Stimulated activated CD4-positive, alpha-beta T cell treated with anti-CD3 and anti-CD28 coated beads, Interleukin-2, amount 100 ng/mL, for 4 hours (primary cell): ENCODE results near the gene POLR1A.

Experiments
- DNase-seq: peaks from one replicate; pipeline ENCODE4 v3.0.0-alpha.2; 2020; ENCODE audit warnings: low read depth

POLR1A gene

DNA sequence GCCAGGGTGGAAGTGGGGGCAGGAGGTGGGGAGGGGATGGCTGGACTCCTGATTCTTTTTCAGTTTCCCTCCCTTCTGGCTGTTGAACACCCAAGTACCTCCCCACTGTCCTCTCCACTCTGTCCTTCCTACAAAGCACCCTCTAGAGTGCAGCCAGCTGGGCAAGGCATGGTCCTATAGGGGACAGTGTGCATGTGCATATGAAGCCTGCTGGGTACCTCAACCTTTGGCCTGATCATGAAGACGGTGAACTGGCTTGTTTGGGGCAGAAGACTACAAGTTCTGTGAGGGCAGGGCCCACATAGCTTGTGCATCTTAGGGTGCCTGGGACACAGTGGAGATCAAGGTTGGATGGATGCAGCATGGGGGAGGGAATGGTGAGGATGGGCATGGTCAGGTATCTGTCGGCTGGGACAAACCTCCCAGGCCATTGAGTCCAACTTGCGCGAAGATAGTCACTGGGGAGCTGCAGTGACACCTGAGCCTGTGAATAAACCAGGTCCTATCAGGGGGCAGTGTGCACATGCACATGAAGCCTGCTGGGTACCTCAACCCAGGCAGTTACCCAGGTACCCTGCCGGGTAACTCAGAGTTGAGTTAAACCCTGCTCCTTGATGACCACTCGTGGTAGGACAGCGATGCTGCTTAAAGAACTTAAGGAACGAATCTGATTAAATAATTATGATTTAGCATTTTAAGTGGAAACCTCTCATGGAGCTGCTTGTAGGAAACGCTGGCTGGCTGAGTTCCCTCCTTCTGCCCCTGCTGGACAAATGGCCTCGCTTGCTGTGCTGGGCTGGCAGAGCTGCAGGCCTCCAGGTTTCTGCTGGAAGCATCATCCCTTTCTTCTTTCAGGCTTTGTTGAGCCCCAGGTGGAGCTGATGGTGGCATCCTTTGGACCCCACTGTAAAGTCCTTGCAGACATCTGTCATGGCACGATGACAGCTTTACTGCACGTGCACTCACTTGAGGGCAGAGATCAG lies 84.0 kb downstream of the POLR1A start:
- no peak for DNase-seq

DNA sequence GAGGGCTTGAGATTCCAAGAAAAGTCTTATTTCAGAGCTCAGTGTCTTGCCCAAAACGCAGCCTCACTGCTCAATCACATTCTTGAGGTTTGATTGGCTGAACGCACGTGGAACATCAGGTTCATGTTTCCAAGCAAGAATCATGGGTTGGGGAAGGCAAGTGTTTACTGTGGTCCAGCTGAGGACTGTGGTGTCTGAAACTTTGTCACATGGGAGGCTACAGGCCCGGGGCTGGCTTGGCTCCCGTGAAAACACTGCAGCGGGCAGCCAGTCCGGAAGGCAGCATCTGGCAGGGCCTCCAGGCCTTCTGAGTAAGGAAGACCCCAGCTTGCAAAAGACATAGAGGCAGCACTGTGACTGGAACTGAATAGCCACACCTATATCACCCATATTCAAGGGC lies 84.7 kb downstream of the POLR1A start:
- no peak for DNase-seq

DNA sequence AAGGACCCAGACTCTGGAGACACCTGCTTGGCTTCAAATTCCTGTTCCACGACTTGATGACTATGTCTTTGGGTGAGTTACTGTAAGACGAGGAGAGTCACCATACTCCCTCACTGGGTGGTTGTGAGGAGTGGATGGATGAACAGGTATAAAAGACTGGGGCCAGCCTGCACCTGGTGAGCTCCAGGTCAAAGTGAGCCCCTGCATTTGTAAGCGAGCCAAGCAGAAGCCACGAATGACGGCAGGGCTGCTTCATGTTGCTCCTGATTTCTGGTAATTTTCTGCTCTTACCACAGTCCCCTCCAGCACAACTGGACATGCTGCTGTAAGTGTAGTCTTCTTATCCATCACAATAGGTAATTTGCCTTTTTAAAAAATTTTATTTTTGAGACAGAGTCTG lies 86.6 kb downstream of the POLR1A start:
- DNase-seq: no peak

DNA sequence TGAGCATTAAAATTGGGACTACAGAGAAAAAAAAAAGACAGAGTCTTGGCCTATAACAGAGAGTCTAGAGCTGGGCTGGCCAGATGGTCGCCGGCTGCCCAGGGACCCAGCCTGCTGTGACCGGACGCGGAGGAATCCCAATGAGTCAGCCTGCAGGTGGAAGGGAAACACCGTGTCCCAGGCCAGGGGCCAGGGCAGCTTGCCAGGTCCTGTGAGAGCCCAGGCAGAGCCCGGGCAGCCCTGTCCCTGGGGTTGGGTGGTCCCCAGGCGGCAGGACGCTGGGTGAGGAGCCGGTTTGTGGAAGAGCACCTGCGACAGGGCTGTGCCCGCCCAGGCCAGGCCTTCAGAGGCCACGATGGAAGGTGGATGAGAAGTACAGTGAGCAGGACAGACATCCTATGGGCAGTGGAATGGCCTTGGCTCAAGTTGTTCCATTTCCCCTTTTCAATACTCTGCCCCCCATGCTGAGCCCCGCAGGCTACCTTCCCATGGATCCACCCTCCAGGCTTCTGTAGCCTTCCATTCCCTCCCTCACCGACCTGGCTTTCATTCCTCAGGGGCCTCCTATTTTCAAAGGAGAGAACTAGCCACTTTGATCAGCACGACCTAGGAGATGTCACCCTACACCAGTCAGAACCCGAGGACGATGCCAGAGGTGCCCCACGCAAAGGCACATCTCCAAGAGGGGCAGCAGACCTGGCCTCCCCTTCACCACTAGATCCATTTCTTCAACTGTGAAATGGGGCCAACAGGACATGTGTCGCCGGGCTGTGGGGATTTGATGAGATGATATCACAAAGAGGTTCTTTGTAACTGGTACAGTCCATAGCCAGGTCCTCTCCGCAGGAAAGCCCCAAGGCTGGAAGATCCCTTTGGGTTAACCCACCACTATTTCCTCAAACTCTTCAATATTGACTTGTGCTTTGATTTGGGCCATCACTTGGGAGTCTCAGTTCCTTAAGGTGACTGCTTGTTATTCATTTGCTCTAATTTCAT lies 87.5 kb downstream of the POLR1A start:
- DNase-seq: no peak

DNA sequence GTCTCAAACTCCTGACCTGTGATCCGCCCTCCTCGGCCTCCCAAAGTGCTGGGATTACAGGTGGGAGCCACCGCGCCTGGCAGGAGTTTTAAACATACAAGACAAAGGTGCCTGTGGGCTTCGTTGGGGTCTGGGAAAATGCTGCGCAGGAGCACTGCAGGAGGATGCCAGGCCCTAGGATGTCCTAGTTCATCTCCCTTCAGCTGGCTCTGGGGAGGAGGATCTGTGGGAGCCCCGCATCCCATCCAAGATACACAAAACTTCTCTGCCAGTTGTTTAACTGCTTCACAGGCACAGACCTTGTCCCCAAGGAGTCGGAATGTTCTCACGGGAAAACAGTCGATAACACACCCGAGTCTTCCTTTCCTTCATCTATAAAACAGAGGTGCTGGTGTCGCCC lies 89.1 kb downstream of the POLR1A start:
- DNase-seq: no peak

DNA sequence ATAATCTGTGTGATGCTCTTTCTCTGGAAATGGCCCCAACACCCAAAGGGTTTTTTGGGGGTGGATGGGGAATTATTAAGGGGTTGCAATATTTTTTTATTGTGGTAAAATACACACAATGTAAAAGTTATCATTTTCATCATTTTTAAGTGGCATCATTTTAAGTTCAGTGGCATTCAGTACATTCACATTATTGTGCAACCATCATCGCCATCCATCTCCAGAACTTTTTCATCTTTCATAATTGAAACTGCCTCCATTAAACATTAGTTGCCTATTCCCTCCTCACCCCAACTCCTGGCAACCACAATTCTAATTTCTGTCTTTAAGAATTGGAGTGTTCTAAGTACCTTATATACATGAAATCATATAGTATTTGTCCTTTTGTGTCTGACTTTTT lies 90.0 kb downstream of the POLR1A start:
- no peak for DNase-seq

DNA sequence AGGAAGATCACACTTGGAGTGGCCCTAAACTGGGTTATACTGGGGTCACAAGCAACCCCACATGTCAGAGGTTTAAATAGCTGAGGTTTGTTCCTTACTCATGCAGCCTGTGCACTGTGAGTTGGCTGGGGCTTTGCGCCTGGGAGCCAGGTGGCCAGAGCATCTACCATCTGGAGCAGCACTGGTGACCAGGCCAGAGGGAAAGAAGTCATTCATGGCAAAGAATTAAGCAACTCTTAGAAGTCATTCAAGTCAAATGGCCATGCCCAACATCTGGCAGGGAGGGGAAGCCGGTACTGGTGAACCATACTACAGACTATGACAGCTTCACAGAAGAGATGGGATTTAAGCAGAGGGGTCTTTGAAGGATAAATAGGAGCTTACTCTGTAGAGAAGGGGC lies 90.7 kb downstream of the POLR1A start:
- DNase-seq: no peak

DNA sequence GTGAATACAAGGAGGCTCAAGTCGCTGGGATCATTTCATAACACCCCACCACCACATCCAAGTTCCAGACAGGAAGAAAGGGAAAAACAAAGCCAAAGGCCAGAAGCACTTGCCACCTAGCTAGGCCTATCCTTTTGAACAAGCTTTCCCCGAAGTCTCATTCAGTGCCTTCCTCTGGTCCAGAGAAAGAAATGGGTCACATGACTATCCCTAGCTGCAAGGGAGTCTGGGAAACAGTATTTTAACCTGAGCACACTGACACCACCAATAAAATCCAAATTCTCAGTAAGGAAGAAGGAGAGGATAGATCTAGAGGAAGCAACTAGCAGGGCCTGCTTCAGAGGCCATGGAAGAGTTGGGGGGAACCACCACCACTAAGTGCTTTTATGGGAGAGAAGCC lies 91.2 kb downstream of the POLR1A start:
- DNase-seq: no peak

DNA sequence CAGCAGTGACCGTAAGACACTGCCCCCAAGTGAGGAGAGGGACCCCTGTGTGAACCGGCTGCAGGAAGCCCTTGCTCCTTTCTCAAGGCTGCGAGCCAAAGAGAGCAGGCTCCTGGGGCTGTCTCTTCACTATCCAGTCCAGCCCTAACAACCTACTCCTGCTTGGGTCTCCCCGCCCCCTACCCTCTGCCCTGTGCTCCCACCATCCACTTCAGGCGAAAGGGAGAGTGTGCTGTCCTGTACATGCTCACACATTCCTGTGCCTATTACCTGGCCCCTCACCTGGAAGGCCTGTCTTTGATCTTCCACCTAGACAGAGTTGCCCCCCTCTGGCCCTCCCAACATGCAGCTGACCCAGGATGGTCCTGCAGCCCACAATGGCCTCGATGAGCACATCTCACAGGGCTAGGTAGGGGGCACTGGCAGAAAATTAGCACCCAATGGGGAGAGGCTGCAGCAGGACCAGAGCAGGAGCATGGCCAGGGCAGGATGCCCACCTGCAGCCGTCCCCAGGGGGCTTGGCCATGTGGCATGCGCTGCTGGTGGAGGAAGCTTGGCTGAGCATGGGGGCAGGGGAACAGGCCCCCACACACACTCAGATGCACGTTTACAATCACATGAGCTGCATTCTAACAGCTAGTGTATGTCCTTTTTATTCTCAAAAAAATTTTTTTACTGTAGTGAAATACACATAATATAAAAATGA lies 93.5 kb downstream of the POLR1A start:
- DNase-seq: no peak

DNA sequence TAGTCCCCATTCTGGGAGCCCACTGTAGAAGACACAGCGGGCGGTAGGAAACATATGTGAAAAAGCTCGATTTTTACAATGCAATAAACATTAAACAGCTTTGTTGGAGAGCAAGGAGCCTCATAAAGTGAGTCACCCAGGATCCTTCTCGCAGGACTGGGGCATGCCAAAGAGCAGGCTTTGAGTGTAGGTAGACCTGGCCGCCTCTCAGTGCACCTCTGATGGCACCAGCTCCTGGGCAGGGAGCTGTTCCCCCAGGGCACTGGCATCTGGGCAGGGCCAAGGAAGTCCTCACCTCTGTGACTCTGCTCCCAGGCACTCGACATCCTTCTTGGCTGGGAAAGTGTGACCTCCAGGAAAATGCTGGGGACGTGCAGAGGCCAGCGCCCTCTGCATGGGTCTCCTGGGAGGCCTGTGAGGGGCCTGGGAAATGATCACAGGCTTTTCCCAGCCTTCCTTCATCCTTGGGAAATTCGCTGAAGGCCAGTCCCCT lies 94.2 kb downstream of the POLR1A start:
- DNase-seq: no peak

DNA sequence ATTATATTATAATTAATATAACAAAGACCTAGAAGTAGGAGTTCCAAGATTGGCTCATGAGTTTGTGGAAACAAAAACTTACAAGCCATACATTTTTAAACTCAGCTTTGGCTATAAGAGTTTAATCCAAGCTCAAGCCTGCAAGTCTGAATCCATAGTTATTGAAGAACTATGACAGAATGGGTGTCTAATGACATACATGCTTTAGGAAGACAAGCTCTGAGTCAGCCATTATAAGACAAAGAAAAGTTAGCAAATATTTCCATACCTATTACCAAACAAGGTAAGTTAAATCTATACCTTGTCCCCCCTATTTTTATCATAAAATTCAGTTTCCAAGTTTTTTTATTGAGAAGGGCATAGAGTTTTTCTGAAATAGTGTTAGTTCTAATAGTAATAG lies 95.6 kb downstream of the POLR1A start:
- no peak for DNase-seq

DNA sequence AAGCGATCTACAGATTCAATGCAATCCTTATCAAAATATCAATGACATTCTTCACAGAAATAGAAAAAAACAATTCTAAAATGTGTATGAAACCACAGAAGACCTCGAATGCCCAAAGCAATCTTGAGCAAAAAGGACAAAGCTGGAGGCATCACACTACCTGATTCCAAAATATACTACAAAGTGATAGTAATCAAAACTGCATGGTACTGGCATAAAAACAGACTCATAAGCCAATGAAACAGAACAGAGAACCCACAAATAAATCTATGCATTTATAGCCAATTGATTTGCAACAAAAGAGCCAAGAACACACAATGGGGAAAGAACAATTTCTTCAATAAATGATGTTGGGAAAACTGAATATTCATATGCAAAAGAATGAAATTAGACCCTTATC lies 99.2 kb downstream of the POLR1A start:
- no peak for DNase-seq

DNA sequence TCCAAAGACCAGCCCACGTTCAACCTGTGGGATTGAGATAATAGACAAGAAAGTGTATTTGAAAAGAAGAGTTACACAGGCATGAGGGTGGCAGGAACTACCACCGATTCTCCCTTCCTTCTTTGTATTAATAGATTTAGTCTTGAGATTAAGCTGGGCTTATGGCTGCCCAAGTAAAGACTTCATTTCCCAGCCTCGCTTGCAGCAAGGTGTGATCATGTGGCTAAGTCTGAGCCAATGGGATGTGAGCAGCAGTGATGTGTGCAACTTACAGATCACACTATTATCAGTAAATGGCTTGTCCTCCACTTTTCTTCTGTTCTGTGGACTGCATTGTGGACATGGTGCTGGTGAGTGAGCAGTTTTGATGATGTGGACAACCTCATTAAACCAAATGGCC lies 101.7 kb downstream of the POLR1A start:
- DNase-seq: no peak

DNA sequence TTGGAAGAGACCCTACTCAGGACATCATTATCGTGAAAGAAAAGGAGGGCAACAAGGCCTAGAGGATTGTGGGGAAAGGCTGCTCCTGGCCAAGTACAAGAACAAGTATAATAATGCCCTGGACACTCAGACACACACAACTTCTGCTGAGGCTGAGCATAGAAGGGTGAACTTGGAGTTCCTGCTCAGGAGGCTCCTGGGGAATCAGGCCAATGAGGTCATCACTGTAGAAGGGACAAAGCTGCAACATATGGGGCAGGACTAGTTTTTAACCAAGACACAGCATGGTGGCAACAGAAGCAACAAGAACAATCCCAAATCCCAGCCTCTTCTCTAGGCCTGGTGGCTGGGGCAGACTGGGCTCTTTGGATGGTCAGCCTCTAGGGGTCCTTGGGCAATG lies 102.6 kb downstream of the POLR1A start:
- DNase-seq: no peak

DNA sequence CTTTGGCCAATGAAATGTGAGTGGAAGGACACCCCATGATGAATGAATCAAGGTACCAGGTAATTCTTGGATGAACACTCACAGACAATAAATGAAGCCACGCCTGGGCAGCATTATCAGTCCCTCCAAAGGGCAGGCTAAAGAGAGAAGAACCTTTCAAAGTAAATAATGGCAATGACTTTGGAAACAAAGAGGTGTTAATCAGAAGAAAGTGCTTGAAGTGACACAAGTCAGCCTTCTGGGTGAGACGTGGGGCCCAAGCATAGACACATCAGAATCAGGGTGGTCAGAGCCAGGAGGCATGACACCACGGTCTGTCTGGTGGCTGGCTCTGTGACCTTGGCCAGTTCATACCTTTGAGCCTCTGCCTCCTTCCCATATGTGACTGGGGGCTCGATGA lies 103.3 kb downstream of the POLR1A start:
- DNase-seq: no peak

DNA sequence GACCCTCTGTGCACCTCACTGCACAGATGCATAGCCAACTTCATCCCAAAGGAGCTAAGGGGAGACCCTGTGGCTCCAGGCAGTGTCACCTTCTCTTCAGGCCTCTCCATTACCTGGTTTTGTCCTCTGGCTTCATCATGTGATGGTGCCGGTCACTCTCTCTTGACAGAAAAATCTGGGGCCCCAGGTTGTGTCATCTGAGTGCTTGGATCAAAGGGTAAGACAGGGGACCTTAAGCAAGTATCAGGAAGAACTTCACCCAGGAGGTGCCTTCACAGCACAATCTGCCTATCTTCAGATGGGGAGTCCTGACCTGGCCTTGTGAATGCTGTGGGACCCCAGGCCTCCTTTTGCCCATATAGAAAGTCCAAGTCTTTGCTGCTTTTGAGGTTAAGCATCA lies 104.4 kb downstream of the POLR1A start:
- DNase-seq: no peak

DNA sequence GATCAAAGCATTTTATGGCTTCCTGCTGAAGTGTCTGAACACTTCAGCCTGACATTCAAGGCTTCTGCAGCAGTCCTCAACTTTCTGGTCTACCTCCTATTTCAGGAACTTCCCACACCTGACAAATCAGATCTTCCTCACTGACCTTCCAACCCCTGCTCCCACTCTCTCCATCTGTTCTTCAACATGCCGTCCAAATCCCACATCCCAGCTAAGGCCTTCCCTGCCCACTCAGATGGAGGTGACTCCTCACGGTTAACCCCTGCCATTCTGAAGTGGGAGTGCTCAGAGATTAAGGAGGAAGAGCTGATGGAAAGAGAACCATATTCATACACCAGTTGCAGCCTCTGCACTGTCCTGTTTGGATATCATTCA lies 104.8 kb downstream of the POLR1A start:
- no peak for DNase-seq

DNA sequence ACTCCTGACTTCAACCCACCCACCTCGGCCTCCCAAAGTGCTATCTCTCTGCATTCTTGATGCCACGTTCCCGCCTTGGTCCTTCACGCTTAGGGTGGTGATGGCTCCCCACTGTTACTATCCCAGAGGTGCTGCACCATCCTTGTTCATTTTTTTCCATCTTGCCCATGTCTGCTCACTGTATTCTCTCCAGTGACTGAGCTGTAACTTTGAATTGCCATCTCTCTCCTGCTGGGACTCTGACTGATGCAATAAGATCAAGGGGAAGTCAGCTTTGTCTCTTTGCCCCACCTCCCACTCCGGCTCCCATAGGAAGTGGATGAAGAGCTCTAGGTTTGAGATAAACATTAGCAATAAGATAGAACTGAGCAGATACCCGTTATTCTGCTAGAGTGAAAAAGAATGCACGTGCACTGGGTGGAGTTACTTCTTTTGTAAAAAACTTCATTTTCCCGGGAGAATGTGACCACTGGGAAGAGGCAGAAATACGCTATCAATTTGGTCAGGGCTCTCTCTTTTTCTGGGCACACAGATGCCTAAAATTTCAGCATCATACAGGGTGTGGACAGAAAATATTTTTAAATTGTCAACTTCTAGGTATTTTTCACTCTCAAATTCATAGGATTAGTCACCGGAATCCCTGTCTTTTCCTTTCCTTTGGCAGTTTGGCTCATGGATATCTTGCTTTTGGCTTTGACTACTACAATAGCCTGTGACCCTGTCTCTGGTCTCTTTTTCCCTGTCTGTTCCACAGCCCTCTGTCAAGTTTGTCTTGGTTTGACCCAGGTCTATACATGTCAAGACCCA lies 105.4 kb downstream of the POLR1A start:
- no peak for DNase-seq

DNA sequence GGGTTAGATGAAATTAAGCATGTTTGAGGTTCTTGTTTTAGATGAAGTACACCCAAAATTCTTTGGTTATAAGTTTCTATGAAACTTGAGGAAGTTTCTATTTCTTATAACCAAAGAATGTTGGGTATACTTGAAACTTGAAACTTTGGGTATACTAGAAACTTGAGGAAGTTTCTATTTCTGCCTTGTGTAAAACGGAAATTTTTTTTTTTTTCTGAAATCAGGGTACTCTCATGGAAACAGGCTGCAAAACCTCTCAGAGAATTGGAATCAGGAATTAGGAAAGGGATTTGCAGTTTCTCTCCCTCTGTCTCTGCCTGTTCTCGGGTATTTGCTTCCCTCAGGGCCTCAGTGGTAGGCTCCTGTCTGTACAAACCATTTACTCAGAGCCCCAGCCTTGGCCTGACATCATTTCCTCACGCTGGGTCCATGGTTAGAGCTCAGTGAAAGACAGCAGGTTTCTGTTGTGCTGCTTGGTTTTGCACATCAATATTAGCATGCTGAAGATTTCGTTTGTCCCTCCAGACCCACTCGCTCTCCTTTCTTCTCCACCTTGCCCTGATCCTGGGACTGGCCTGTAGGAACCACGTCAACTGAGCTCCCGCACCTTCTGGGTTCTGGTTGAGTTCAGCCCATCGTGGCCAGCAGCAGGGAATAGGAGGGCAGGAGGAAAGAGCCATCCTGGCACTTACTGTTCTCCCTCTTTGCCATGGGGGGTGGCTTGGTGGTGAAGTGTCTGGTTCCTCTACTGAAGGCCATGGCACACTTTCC lies 106.4 kb downstream of the POLR1A start:
- peak; percentile 19 for DNase-seq
